T47D (cell line): ENCODE results near the gene SLC19A2.
A peak's percentile ranks its signal among the peaks of the same experiment; 100 is the strongest.
"Not testable (repeated sequence)": the region's sequence is repeated elsewhere in the genome, so short reads cannot be mapped to it uniquely, and the experiment has no call there.

ENCODE experiments used
- DNase-seq, 2 experiments: peaks; one replicate each; pipeline versions ENCODE4 v3.0.0 to v3.0.0-alpha.2; 2011 to 2012; ENCODE audit warnings: low read depth in 1 of 2, low spot score in 1 of 2
- JUND ChIP-seq: IDR thresholded peaks from 2 replicates; pipeline ENCODE4 v1.6.1; 2012; ENCODE audit warnings: low read depth
- in situ Hi-C: cut with HindIII; loops from 2 replicates; pipeline ENCODE4 v1.10.0; 2016; ENCODE audit warnings: low sequenced_read_pairs, low pct_unique_long_range_greater_than_20kb

SLC19A2 gene

GRCh38 chr1:169521226-169521625 lies 35.5 kb upstream of the SLC19A2 start:
- no peak for DNase-seq
- in situ Hi-C loops: no loop called here
- TF ChIP-seq JUND: no peak

GRCh38 chr1:169517558-169518186 lies 31.9 kb upstream of the SLC19A2 start:
- TF ChIP-seq JUND: no peak
- in situ Hi-C loops: no loop called here
- no peak for DNase-seq

GRCh38 chr1:169515641-169516040 lies 29.9 kb upstream of the SLC19A2 start:
- no peak for TF ChIP-seq JUND
- in situ Hi-C loops: no loop called here
- no peak for DNase-seq

- DNase-seq: no peak
- in situ Hi-C loops: no loop called here
- no peak for TF ChIP-seq JUND
Measured at GRCh38 chr1:169514566-169515270, 29.0 kb upstream of the SLC19A2 start.

GRCh38 chr1:169513208-169513607 lies 27.5 kb upstream of the SLC19A2 start:
- no peak for TF ChIP-seq JUND
- no peak for DNase-seq
- in situ Hi-C loops: no loop called here

GRCh38 chr1:169511316-169512005 lies 25.7 kb upstream of the SLC19A2 start:
- DNase-seq: no peak
- TF ChIP-seq JUND: no peak
- in situ Hi-C loops: no loop called here

- no peak for DNase-seq
- TF ChIP-seq JUND: no peak
- in situ Hi-C loops: no loop called here
Measured at GRCh38 chr1:169510060-169510459, 24.3 kb upstream of the SLC19A2 start.

GRCh38 chr1:169509354-169509753 lies 23.6 kb upstream of the SLC19A2 start:
- no peak for TF ChIP-seq JUND
- in situ Hi-C loops: no loop called here
- peak in 1 of 2 experiments; percentile 81 for DNase-seq

GRCh38 chr1:169508432-169509338 lies 22.9 kb upstream of the SLC19A2 start:
- no peak for DNase-seq
- in situ Hi-C loops: no loop called here
- TF ChIP-seq JUND: no peak

- no peak for TF ChIP-seq JUND
- DNase-seq: no peak
- in situ Hi-C loops: no loop called here
Measured at GRCh38 chr1:169507413-169507812, 21.7 kb upstream of the SLC19A2 start.

GRCh38 chr1:169503601-169504000 lies 17.9 kb upstream of the SLC19A2 start:
- DNase-seq, in situ Hi-C loops: not testable (repeated sequence)

GRCh38 chr1:169499807-169500206 lies 14.1 kb upstream of the SLC19A2 start:
- in situ Hi-C loops: no loop called here
- no peak for DNase-seq
- TF ChIP-seq JUND: no peak
